Inflammatory macrophage treated with lipopolysaccharide for 4 hours (primary cell): ENCODE data around the gene DUSP9.

Source experiments
- DNase-seq: peaks from one replicate; pipeline ENCODE4 v3.0.0-alpha.2; 2020

Gene DUSP9

GRCh38 chrX:153637121-153638040, 9.6 kb upstream of the DUSP9 start:
- DNase-seq, result no peak

- no peak for DNase-seq
These were observed 9.0 kb upstream of the DUSP9 start for GRCh38 chrX:153638041-153638371.

GRCh38 chrX:153638436-153639176, 8.4 kb upstream of the DUSP9 start:
- no peak for DNase-seq

GRCh38 chrX:153639177-153640044, 7.6 kb upstream of the DUSP9 start:
- no peak for DNase-seq

GRCh38 chrX:153640045-153640686, 6.8 kb upstream of the DUSP9 start:
- DNase-seq, result no peak

GRCh38 chrX:153640736-153641575, 6.0 kb upstream of the DUSP9 start:
- no peak for DNase-seq

GRCh38 chrX:153641627-153642026, 5.4 kb upstream of the DUSP9 start:
- no peak for DNase-seq

- DNase-seq, result no peak
These were observed 4.8 kb upstream of the DUSP9 start for GRCh38 chrX:153642051-153642654.

- DNase-seq, result no peak
These were observed 4.2 kb upstream of the DUSP9 start for GRCh38 chrX:153642655-153643430.

- DNase-seq, result no peak
These were observed 3.3 kb upstream of the DUSP9 start for GRCh38 chrX:153643431-153644351.

- no peak for DNase-seq
These were observed 2.5 kb upstream of the DUSP9 start for GRCh38 chrX:153644356-153645125.

GRCh38 chrX:153645151-153645550, 1.9 kb upstream of the DUSP9 start:
- DNase-seq, result no peak

GRCh38 chrX:153645921-153646488, 998 bp upstream of the DUSP9 start:
- no peak for DNase-seq

- no peak for DNase-seq
These were observed 706 bp downstream of the DUSP9 start for GRCh38 chrX:153647461-153648357.

GRCh38 chrX:153648358-153649177, 1.6 kb downstream of the DUSP9 start:
- no peak for DNase-seq
